K562 (cell line): ENCODE measurements around the gene TCF3. TPM values are rescaled to one million over a fixed set of nuclear protein-coding genes. Genes with fewer than 3 reads are reported as not detected.

ENCODE experiments used
- ARID3A ChIP-seq: IDR thresholded peaks from 2 replicates; pipeline ENCODE4 v1.6.1; 2012; ENCODE audit warnings: low read depth, low read length, improper control_type of control experiment, borderline replicate concordance
- ATF7 ChIP-seq: fragments of 450-650 bp; IDR thresholded peaks from 2 replicates; pipeline ENCODE4 v1.7.1; 2014; ENCODE audit warnings: mild to moderate bottlenecking, moderate library complexity
- BHLHE40 ChIP-seq: IDR thresholded peaks from 2 replicates; pipeline ENCODE4 v1.6.1; 2011; ENCODE audit warnings: low read length, improper control_type of control experiment
- CHD4 ChIP-seq: fragments of 200-600 bp; sonication (generic); IDR thresholded peaks from 3 replicates; pipeline ENCODE4 v1.6.1; 2012; ENCODE audit warnings: low read depth, mild to moderate bottlenecking, mixed read lengths, low read length, inconsistent platforms; ENCODE audit not compliant: insufficient read depth, insufficient replicate concordance, poor library complexity, severe bottlenecking
- DLX4 ChIP-seq: fragments of 250-450 bp; sonication (Bioruptor Pico); IDR thresholded peaks from 2 replicates; pipeline ENCODE4 v1.6.1; 2021; ENCODE audit warnings: mild to moderate bottlenecking
- PPARD ChIP-seq: fragments of 250-450 bp; sonication (Bioruptor Pico); IDR thresholded peaks from 2 replicates; pipeline ENCODE4 v1.8.0; 2022; ENCODE audit warnings: inconsistent platforms, mild to moderate bottlenecking, moderate library complexity
- polyA plus RNA-seq, 8 experiments: library from polyadenylated mRNA; depleted of rRNA in 4 of 8; stranded (reverse) in 5 of 8; unstranded in 3 of 8; fragments of >200 nt; fragmentation: Nextera tagmentation in 2 of 8; fragmentation: Illumina TruSeq in 1 of 8; extraction: Ambion mirVana in 2 of 8; extraction: Trizol in 1 of 8; gene quantifications; 2 replicates each; pipeline versions ENCODE4 v1.2.1 to v1.2.3, GENCODE V29; 2011 to 2014; ENCODE audit warnings: inconsistent platforms in 1 of 8, missing spikeins in 1 of 8
- total RNA-seq, 7 experiments: library from RNA; depleted of rRNA in 6 of 7; stranded (reverse); fragments of >200 nt in 6 of 7; fragmentation: Illumina TruSeq in 2 of 7; extraction: Trizol in 2 of 7; gene quantifications; 2 replicates each; pipeline versions ENCODE4 v1.2.1 to v1.2.3, GENCODE V29; 2011 to 2021; ENCODE audit warnings: low replicate concordance in 1 of 7
- TF ChIP-seq, protein P1 (sequence below): fragments of 200-800 bp; sonication (Bioruptor generic); IDR thresholded peaks from 2 replicates; pipeline ENCODE4 v1.6.1; 2016; ENCODE audit warnings: missing genetic modification characterization, missing compliant biosample characterization
- TF ChIP-seq, protein P2 (sequence below), 2 experiments: fragments of 450-650 bp; conservative IDR thresholded peaks; 2 replicates each; pipeline ENCODE4 v1.6.1; 2017; ENCODE audit warnings: mild to moderate bottlenecking in 2 of 2, moderate library complexity in 2 of 2
- TF ChIP-seq, protein P3 (sequence below): sonication (generic); formaldehyde crosslinking; IDR thresholded peaks from 2 replicates; pipeline ENCODE4 v1.8.0; 2022; ENCODE audit warnings: missing genetic modification reagents, mild to moderate bottlenecking, moderate library complexity, borderline replicate concordance

TCF3 gene
- total and polyA plus RNA-seq, 9 of the 15 experiments (the other 6 are each of a cell fraction or from before 2014, with no cell fraction given), result 5.6 to 259 (median 84.0) TPM

DNA sequence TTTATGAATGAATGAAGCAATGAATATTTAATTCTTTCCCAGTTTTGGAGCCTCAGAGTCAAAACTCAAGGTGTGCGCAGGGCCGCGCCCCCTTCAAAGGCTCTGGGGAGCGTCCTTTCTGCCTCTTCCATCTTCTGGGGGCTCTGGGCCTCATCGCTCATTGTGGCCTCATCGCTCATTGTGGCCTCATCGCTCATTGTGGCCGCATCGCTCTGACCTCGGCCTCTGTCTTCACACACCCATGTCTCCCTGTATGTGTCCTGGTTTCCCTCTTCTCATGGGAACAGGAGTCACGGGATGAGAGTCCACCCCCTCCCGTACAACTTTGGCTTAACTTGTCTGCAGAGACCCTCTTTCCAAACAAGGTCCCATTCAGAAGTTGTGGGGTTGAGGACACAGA, 81.1 kb downstream of the TCF3 start (continued):
- TF ChIP-seq CHD4 (no peak), DLX4 (CRISPR knock-in tag) (no peak), BHLHE40 (no peak), ARID3A (no peak), ATF7 (no peak), PPARD (CRISPR knock-in tag) (no peak)
- TF ChIP-seq, protein P1, sequence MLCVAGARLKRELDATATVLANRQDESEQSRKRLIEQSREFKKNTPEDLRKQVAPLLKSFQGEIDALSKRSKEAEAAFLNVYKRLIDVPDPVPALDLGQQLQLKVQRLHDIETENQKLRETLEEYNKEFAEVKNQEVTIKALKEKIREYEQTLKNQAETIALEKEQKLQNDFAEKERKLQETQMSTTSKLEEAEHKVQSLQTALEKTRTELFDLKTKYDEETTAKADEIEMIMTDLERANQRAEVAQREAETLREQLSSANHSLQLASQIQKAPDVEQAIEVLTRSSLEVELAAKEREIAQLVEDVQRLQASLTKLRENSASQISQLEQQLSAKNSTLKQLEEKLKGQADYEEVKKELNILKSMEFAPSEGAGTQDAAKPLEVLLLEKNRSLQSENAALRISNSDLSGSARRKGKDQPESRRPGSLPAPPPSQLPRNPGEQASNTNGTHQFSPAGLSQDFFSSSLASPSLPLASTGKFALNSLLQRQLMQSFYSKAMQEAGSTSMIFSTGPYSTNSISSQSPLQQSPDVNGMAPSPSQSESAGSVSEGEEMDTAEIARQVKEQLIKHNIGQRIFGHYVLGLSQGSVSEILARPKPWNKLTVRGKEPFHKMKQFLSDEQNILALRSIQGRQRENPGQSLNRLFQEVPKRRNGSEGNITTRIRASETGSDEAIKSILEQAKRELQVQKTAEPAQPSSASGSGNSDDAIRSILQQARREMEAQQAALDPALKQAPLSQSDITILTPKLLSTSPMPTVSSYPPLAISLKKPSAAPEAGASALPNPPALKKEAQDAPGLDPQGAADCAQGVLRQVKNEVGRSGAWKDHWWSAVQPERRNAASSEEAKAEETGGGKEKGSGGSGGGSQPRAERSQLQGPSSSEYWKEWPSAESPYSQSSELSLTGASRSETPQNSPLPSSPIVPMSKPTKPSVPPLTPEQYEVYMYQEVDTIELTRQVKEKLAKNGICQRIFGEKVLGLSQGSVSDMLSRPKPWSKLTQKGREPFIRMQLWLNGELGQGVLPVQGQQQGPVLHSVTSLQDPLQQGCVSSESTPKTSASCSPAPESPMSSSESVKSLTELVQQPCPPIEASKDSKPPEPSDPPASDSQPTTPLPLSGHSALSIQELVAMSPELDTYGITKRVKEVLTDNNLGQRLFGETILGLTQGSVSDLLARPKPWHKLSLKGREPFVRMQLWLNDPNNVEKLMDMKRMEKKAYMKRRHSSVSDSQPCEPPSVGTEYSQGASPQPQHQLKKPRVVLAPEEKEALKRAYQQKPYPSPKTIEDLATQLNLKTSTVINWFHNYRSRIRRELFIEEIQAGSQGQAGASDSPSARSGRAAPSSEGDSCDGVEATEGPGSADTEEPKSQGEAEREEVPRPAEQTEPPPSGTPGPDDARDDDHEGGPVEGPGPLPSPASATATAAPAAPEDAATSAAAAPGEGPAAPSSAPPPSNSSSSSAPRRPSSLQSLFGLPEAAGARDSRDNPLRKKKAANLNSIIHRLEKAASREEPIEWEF (CRISPR knock-in tag), result no peak
- TF ChIP-seq, protein P2, sequence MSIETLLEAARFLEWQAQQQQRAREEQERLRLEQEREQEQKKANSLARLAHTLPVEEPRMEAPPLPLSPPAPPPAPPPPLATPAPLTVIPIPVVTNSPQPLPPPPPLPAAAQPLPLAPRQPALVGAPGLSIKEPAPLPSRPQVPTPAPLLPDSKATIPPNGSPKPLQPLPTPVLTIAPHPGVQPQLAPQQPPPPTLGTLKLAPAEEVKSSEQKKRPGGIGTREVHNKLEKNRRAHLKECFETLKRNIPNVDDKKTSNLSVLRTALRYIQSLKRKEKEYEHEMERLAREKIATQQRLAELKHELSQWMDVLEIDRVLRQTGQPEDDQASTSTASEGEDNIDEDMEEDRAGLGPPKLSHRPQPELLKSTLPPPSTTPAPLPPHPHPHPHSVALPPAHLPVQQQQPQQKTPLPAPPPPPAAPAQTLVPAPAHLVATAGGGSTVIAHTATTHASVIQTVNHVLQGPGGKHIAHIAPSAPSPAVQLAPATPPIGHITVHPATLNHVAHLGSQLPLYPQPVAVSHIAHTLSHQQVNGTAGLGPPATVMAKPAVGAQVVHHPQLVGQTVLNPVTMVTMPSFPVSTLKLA (conservative IDR thresholded peaks at IDR 0.05), result no peak
- TF ChIP-seq, protein P3, sequence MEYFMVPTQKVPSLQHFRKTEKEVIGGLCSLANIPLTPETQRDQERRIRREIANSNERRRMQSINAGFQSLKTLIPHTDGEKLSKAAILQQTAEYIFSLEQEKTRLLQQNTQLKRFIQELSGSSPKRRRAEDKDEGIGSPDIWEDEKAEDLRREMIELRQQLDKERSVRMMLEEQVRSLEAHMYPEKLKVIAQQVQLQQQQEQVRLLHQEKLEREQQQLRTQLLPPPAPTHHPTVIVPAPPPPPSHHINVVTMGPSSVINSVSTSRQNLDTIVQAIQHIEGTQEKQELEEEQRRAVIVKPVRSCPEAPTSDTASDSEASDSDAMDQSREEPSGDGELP, result no peak
